ENCODE measurements around the gene TP53I11. TPM values are rescaled to one million over a fixed set of nuclear protein-coding genes. Genes with fewer than 3 reads are reported as not detected.

Gene TP53I11
- total and polyA plus RNA-seq, 2 experiments from 2014 or later: 23.5 to 43.9 TPM

DNA sequence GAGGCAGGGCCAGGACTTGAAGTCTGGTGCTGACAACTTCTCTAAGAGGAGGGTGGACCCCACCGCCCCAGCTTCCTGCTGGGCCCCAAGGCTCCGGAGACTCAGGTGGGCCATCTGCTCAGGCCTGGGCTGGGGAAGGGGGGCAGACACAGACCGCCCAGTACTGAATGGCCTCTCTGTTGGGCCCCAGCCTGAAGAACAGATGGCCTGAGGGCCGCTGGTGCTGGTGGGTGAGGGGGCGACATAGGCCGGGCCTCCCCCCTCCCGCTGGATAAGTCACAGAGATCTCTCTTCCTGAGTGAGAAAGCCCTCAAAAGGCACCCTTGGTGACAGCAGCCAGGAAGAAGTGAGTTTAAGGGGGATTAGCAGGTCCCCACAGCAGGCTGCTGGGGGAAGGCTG is 12.5 kb upstream of the TP53I11 start:
- DNase-seq (ENCODE audit: low spot score) (no peak), ATAC-seq (no peak)
- peaks cover 51% of the 10 kb centered on the region for H3K4me1 Mint-ChIP-seq
- Histone ChIP-seq H3K4me3 (no peak overlapping the region), H4K20me1 (replicated peaks; ENCODE audit: insufficient read depth) (no peaks in the 10 kb centered on the region), H3K9me2 (ENCODE audit: insufficient read depth) (no peaks in the 10 kb centered on the region), H3K27ac (ENCODE audit: low read depth) (no peak overlapping the region), H3K79me2 (replicated peaks; ENCODE audit: insufficient read depth) (no peaks in the 10 kb centered on the region), H3F3A (replicated peaks; ENCODE audit: low read depth) (peaks cover 8% of the 10 kb centered on the region), H3K4me1 (ENCODE audit: insufficient read depth) (peaks cover 56% of the 10 kb centered on the region), H3K4me2 (0 out of 2 replicates have a peak overlapping the region, but pooled peaks have one; percentile 32), H3K36me3 (ENCODE audit: insufficient read depth) (no peaks in the 10 kb centered on the region), H3K27me3 (ENCODE audit: insufficient read depth) (no peaks in the 10 kb centered on the region), H2AFZ (0 out of 2 replicates have a peak overlapping the region, but pooled peaks have one; percentile 14)
- no peaks in the 10 kb centered on the region; the same call in 2 of the 3 replicates for H3K9me3 Mint-ChIP-seq
- peaks cover 20% of the 10 kb centered on the region for H3K27me3 Mint-ChIP-seq (ENCODE audit: insufficient read depth, low read depth, poor library complexity)
- H3K4me3 Mint-ChIP-seq: no peak overlapping the region
- TF ChIP-seq, protein P1, sequence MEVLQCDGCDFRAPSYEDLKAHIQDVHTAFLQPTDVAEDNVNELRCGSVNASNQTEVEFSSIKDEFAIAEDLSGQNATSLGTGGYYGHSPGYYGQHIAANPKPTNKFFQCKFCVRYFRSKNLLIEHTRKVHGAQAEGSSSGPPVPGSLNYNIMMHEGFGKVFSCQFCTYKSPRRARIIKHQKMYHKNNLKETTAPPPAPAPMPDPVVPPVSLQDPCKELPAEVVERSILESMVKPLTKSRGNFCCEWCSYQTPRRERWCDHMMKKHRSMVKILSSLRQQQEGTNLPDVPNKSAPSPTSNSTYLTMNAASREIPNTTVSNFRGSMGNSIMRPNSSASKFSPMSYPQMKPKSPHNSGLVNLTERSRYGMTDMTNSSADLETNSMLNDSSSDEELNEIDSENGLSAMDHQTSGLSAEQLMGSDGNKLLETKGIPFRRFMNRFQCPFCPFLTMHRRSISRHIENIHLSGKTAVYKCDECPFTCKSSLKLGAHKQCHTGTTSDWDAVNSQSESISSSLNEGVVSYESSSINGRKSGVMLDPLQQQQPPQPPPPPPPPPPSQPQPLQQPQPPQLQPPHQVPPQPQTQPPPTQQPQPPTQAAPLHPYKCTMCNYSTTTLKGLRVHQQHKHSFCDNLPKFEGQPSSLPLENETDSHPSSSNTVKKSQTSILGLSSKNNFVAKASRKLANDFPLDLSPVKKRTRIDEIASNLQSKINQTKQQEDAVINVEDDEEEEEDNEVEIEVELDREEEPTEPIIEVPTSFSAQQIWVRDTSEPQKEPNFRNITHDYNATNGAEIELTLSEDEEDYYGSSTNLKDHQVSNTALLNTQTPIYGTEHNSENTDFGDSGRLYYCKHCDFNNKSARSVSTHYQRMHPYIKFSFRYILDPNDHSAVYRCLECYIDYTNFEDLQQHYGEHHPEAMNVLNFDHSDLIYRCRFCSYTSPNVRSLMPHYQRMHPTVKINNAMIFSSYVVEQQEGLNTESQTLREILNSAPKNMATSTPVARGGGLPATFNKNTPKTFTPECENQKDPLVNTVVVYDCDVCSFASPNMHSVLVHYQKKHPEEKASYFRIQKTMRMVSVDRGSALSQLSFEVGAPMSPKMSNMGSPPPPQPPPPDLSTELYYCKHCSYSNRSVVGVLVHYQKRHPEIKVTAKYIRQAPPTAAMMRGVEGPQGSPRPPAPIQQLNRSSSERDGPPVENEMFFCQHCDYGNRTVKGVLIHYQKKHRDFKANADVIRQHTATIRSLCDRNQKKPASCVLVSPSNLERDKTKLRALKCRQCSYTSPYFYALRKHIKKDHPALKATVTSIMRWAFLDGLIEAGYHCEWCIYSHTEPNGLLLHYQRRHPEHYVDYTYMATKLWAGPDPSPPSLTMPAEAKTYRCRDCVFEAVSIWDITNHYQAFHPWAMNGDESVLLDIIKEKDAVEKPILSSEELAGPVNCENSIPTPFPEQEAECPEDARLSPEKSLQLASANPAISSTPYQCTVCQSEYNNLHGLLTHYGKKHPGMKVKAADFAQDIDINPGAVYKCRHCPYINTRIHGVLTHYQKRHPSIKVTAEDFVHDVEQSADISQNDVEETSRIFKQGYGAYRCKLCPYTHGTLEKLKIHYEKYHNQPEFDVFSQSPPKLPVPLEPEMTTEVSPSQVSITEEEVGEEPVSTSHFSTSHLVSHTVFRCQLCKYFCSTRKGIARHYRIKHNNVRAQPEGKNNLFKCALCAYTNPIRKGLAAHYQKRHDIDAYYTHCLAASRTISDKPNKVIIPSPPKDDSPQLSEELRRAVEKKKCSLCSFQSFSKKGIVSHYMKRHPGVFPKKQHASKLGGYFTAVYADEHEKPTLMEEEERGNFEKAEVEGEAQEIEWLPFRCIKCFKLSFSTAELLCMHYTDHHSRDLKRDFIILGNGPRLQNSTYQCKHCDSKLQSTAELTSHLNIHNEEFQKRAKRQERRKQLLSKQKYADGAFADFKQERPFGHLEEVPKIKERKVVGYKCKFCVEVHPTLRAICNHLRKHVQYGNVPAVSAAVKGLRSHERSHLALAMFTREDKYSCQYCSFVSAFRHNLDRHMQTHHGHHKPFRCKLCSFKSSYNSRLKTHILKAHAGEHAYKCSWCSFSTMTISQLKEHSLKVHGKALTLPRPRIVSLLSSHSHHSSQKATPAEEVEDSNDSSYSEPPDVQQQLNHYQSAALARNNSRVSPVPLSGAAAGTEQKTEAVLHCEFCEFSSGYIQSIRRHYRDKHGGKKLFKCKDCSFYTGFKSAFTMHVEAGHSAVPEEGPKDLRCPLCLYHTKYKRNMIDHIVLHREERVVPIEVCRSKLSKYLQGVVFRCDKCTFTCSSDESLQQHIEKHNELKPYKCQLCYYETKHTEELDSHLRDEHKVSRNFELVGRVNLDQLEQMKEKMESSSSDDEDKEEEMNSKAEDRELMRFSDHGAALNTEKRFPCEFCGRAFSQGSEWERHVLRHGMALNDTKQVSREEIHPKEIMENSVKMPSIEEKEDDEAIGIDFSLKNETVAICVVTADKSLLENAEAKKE (CRISPR knock-in tag; IDR thresholded peaks at IDR 0.05): no peak
- TF ChIP-seq EZH2phosphoT487 (IDR thresholded peaks at IDR 0.05; ENCODE audit: unreplicated experiment): no peak
- TF ChIP-seq JUNB (IDR thresholded peaks at IDR 0.05; ENCODE audit: unreplicated experiment): no peak
- TF ChIP-seq EZH2 (IDR thresholded peaks at IDR 0.05; ENCODE audit: low read depth, unreplicated experiment): no peak
- no peak for TF ChIP-seq CREB1 (CRISPR knock-in tag; IDR thresholded peaks at IDR 0.05; ENCODE audit: low read depth)
- no peak for TF ChIP-seq NANOG (IDR thresholded peaks at IDR 0.05; ENCODE audit: borderline replicate concordance)
- TF ChIP-seq ZNF114 (CRISPR knock-in tag; IDR thresholded peaks at IDR 0.05): no peak
- no peak for TF ChIP-seq STAT1 (IDR thresholded peaks at IDR 0.05; ENCODE audit: unreplicated experiment)
- TF ChIP-seq, protein P2, sequence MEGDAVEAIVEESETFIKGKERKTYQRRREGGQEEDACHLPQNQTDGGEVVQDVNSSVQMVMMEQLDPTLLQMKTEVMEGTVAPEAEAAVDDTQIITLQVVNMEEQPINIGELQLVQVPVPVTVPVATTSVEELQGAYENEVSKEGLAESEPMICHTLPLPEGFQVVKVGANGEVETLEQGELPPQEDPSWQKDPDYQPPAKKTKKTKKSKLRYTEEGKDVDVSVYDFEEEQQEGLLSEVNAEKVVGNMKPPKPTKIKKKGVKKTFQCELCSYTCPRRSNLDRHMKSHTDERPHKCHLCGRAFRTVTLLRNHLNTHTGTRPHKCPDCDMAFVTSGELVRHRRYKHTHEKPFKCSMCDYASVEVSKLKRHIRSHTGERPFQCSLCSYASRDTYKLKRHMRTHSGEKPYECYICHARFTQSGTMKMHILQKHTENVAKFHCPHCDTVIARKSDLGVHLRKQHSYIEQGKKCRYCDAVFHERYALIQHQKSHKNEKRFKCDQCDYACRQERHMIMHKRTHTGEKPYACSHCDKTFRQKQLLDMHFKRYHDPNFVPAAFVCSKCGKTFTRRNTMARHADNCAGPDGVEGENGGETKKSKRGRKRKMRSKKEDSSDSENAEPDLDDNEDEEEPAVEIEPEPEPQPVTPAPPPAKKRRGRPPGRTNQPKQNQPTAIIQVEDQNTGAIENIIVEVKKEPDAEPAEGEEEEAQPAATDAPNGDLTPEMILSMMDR (conservative IDR thresholded peaks at IDR 0.05; ENCODE audit: low read depth in 2 of 2): no peak
- TF ChIP-seq ZNF331 (CRISPR knock-in tag; IDR thresholded peaks at IDR 0.05; ENCODE audit: low read depth): no peak
- TF ChIP-seq POLR2AphosphoS5 (IDR thresholded peaks at IDR 0.05; ENCODE audit: low read depth): no peak
- no peak for TF ChIP-seq ETS1 (IDR thresholded peaks at IDR 0.05)
- TF ChIP-seq REST (IDR thresholded peaks at IDR 0.05; ENCODE audit: unreplicated experiment): no peak
- no peaks in the 10 kb centered on the region for H3K36me3 Mint-ChIP-seq (ENCODE audit: low read depth)
- no peak overlapping the region for H3K27ac Mint-ChIP-seq

All from GM23338 (cell line).